Left lobe of liver (tissue), 2 donors: Measurements from ENCODE around the gene DCANP1. TPM values are rescaled to one million over a fixed set of nuclear protein-coding genes. Genes with fewer than 3 reads are reported as not detected.

ENCODE experiments used
- ATAC-seq: fragments of 200-7000 bp; cut with Tn5 transposase; one replicate; pipeline ENCODE4 v1.9.1; 2020; ENCODE audit warnings: mild to moderate bottlenecking, moderate library complexity
- DNase-seq: peaks from one replicate; pipeline ENCODE4 v3.0.0-alpha.2; 2020; ENCODE audit warnings: low spot score
- total RNA-seq: library from RNA; stranded (reverse); gene quantifications from one replicate; pipeline ENCODE4 v1.2.1, GENCODE V29; 2021
- donor health status: DM: no; HTN: no; CAD: no; lungs with moderate emphysema.
- donor health status: DM: no; HTN: yes; CAD: no.

The DCANP1 gene
- total RNA-seq, 1 donor from 2014 or later, result not detected

GRCh38 chr5:135428586-135428985 lies 18.6 kb downstream of the DCANP1 start:
- DNase-seq (no peak), ATAC-seq (no peak)

GRCh38 chr5:135426102-135427082 lies 20.8 kb downstream of the DCANP1 start:
- ATAC-seq (peak; percentile 84), DNase-seq (no peak)

GRCh38 chr5:135425641-135426040 lies 21.5 kb downstream of the DCANP1 start:
- ATAC-seq, result no peak
- no peak for DNase-seq

- ATAC-seq (no peak), DNase-seq (no peak)
Measured at GRCh38 chr5:135423846-135424168, 23.3 kb downstream of the DCANP1 start.

GRCh38 chr5:135423146-135423845 lies 23.9 kb downstream of the DCANP1 start:
- no peak for ATAC-seq

GRCh38 chr5:135422419-135422818 lies 24.7 kb downstream of the DCANP1 start:
- ATAC-seq (no peak), DNase-seq (no peak)

More at GRCh38 chr5:135423146-135423845, 23.9 kb downstream of the DCANP1 start:
- no peak for DNase-seq

- DNase-seq, result no peak
- no peak for ATAC-seq
Measured at GRCh38 chr5:135417083-135417482, 30.1 kb downstream of the DCANP1 start.

- no peak for DNase-seq
- ATAC-seq, result no peak
Measured at GRCh38 chr5:135405082-135405481, 42.1 kb downstream of the DCANP1 start.

- DNase-seq (no peak), ATAC-seq (no peak)
Measured at GRCh38 chr5:135402031-135402430, 45.1 kb downstream of the DCANP1 start.

- DNase-seq, result no peak
- ATAC-seq, result no peak
Measured at GRCh38 chr5:135400866-135401265, 46.3 kb downstream of the DCANP1 start.

GRCh38 chr5:135399794-135400542 lies 47.2 kb downstream of the DCANP1 start:
- no peak for ATAC-seq
- no peak for DNase-seq

GRCh38 chr5:135398855-135399793 lies 48.0 kb downstream of the DCANP1 start, which contains the start of gene MACROH2A1:
MACROH2A1 (minus strand) TSS chr5:135399231; CDS start chr5:135389093, 10,138 bp downstream.
- peak; percentile 92 for DNase-seq

GRCh38 chr5:135398160-135398854 lies 48.8 kb downstream of the DCANP1 start:
- ATAC-seq (peak; percentile 34), DNase-seq (peak; percentile 52)

More at GRCh38 chr5:135398855-135399793, 48.0 kb downstream of the DCANP1 start, which contains the start of gene MACROH2A1:
- peak; percentile 97 for ATAC-seq

- ATAC-seq, result no peak
- DNase-seq, result no peak
Measured at GRCh38 chr5:135397084-135397483, 50.1 kb downstream of the DCANP1 start.

GRCh38 chr5:135396459-135397055 lies 50.6 kb downstream of the DCANP1 start:
- no peak for DNase-seq

GRCh38 chr5:135395866-135396265 lies 51.3 kb downstream of the DCANP1 start:
- no peak for DNase-seq
- no peak for ATAC-seq

More at GRCh38 chr5:135396459-135397055, 50.6 kb downstream of the DCANP1 start:
- no peak for ATAC-seq

GRCh38 chr5:135395451-135395850 lies 51.7 kb downstream of the DCANP1 start:
- no peak for DNase-seq

More at GRCh38 chr5:135395451-135395850, 51.7 kb downstream of the DCANP1 start:
- no peak for ATAC-seq
